22Rv1 (cell line): ENCODE measurements around the gene SPN.

ENCODE experiments used
- ZFX ChIP-seq: fragments of 450-650 bp; IDR thresholded peaks from 2 replicates; pipeline ENCODE4 v1.6.1; 2017; ENCODE audit warnings: antibody characterized with exemption, borderline replicate concordance
- TF ChIP-seq, protein P1 (sequence below): fragments of 450-650 bp; IDR thresholded peaks from 2 replicates; pipeline ENCODE4 v1.5.1; 2017; ENCODE audit warnings: mild to moderate bottlenecking

DNA sequence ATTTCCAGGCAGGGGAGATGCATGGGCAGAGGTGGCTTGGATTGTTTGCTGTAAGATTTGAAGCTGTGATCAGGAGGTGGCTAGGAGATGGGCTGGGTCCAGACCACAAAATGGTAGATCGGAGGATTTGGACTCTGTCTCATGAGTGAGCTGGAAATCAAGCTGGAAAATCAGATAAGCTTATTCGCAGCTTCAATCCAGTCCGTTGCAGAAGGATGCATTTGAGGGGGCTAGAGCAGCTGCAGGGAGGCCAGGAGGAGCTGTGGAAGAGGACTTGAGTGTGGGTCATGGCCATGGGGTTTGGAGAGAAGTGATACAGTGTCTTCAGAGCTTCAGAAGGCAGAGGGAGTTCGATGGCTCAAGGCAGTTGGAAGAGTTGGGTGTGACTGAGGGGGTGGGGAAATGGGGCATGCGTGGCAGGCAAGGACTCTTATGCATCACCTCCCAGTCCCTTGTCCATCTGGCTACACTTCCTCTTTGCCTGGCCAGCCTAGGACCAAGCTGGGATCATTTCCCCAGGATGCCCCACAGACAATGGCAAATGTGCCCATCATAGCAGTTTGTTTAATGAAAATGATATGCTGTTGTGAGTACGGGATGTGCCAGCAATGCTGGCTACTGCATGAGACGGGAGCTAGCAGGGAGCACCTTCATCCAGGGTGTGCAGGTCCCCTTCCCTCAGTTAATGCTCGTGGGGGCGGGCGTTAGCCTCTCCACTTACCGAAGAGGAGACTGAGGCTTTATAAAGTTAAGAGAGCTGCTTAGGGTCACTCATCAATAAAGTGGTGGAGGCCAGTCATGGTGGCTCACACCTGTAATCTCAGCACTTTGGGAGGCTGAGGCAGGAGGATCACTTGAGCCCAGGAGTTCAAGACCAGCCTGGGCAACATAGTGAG, 36.5 kb downstream of the SPN start:
- TF ChIP-seq, protein P1, sequence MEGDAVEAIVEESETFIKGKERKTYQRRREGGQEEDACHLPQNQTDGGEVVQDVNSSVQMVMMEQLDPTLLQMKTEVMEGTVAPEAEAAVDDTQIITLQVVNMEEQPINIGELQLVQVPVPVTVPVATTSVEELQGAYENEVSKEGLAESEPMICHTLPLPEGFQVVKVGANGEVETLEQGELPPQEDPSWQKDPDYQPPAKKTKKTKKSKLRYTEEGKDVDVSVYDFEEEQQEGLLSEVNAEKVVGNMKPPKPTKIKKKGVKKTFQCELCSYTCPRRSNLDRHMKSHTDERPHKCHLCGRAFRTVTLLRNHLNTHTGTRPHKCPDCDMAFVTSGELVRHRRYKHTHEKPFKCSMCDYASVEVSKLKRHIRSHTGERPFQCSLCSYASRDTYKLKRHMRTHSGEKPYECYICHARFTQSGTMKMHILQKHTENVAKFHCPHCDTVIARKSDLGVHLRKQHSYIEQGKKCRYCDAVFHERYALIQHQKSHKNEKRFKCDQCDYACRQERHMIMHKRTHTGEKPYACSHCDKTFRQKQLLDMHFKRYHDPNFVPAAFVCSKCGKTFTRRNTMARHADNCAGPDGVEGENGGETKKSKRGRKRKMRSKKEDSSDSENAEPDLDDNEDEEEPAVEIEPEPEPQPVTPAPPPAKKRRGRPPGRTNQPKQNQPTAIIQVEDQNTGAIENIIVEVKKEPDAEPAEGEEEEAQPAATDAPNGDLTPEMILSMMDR = no peak
- TF ChIP-seq ZFX = no peak
